GM06990 (cell line): ENCODE results near the gene RIC8B.

Experiments
- DNase-seq: peaks from one replicate; pipeline ENCODE4 v3.0.0-alpha.2; 2011; ENCODE audit not compliant: insufficient read length; ENCODE audit errors: extremely low read depth
- H3K27me3 ChIP-seq: replicated peaks from 2 replicates; pipeline ENCODE4 v1.6.0; 2011; ENCODE audit warnings: low read length; ENCODE audit not compliant: control insufficient read depth, insufficient read depth
- H3K36me3 ChIP-seq: 2 replicates; pipeline ENCODE4 v1.5.1; 2011; ENCODE audit warnings: low read length; ENCODE audit not compliant: control insufficient read depth, insufficient read depth
- H3K4me3 ChIP-seq: replicated peaks from 2 replicates; pipeline ENCODE4 v1.5.1; 2011; ENCODE audit warnings: low read depth, mild to moderate bottlenecking, control low read depth, low read length
- TF ChIP-seq, protein P1 (sequence below): IDR thresholded peaks from 2 replicates; pipeline ENCODE4 v1.5.1; 2011; ENCODE audit warnings: low read length, control low read depth, mild to moderate bottlenecking, inconsistent platforms; ENCODE audit not compliant: insufficient read depth, poor library complexity, severe bottlenecking

RIC8B gene

GRCh38 chr12:106743270-106743988, 31.1 kb upstream of the RIC8B start:
- no peak overlapping the region for H3K4me3 ChIP-seq
- DNase-seq = no peak
- no peaks in the 10 kb centered on the region for H3K27me3 ChIP-seq
- no peaks in the 10 kb centered on the region for H3K36me3 ChIP-seq
- TF ChIP-seq, protein P1, sequence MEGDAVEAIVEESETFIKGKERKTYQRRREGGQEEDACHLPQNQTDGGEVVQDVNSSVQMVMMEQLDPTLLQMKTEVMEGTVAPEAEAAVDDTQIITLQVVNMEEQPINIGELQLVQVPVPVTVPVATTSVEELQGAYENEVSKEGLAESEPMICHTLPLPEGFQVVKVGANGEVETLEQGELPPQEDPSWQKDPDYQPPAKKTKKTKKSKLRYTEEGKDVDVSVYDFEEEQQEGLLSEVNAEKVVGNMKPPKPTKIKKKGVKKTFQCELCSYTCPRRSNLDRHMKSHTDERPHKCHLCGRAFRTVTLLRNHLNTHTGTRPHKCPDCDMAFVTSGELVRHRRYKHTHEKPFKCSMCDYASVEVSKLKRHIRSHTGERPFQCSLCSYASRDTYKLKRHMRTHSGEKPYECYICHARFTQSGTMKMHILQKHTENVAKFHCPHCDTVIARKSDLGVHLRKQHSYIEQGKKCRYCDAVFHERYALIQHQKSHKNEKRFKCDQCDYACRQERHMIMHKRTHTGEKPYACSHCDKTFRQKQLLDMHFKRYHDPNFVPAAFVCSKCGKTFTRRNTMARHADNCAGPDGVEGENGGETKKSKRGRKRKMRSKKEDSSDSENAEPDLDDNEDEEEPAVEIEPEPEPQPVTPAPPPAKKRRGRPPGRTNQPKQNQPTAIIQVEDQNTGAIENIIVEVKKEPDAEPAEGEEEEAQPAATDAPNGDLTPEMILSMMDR = no peak

- H3K4me3 ChIP-seq = no peak overlapping the region
These were observed 29.9 kb upstream of the RIC8B start for GRCh38 chr12:106744600-106744999.

DNA sequence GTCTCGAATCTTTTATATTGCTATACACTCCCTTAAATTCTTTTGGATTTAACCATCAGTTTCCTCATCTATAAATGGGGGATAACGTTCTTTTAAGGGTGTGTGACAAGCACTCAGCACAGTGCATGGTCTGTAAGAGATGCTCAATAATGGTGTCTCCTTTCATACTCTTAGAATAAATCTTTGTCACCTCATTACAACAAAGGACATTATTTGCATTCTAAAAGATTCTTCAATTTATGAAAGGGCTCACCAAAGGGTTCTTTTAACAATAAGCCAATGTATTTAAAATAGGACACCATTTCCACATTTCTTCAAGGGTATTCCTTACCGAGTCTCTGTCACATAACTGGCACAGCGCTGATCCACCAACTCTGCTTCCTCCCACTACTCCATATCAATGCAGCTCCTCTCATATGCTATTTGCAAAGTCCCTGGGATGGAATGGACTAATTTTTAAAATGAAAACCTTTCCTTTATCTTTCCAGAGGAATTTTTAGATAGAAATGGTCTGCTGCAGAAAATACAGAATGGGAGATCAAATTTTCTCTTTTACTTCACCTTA, 29.2 kb upstream of the RIC8B start:
- H3K4me3 ChIP-seq = no peak overlapping the region
- H3K36me3 ChIP-seq = no peaks in the 10 kb centered on the region
- DNase-seq = no peak
- TF ChIP-seq, protein P1 = no peak
- no peaks in the 10 kb centered on the region for H3K27me3 ChIP-seq

More at GRCh38 chr12:106744600-106744999, 29.9 kb upstream of the RIC8B start:
- H3K27me3 ChIP-seq = no peaks in the 10 kb centered on the region
- TF ChIP-seq, protein P1 = no peak
- H3K36me3 ChIP-seq = no peaks in the 10 kb centered on the region
- DNase-seq = no peak

DNA sequence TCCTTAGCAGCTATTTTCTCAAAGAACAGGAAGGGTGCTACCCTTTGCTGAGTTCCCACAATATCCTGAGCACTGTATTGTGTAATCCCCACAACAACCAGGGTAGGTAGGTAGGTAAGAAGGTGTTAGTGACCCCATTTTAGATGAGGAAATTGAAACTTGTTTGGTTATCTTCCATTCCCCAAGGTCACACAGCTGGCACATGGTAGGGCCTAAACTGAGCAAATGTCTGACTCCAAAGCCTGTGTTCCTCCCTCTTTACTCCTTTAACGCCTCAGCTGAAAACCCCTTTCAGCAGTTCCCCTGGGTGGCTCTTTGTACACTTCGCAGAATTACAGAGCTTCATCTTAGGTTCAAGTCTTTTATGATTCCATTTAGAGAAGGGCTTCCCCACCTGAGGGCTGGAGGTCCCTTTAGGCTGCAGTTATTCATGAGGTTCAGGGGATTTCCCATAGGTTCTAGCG, 26.5 kb upstream of the RIC8B start:
- DNase-seq = no peak
- Histone ChIP-seq H3K27me3 (no peaks in the 10 kb centered on the region), H3K36me3 (no peaks in the 10 kb centered on the region), H3K4me3 (no peak overlapping the region)
- TF ChIP-seq, protein P1 = no peak

- TF ChIP-seq, protein P1 = no peak
- Histone ChIP-seq H3K27me3 (no peaks in the 10 kb centered on the region), H3K4me3 (no peak overlapping the region), H3K36me3 (no peaks in the 10 kb centered on the region)
- no peak for DNase-seq
These were observed 24.0 kb upstream of the RIC8B start for GRCh38 chr12:106750524-106750923.
